ENCODE measurements around the gene SPTBN4.
"Not testable (repeated sequence)": the region's sequence is repeated elsewhere in the genome, so short reads cannot be mapped to it uniquely, and the experiment has no call there.

The SPTBN4 gene

DNA sequence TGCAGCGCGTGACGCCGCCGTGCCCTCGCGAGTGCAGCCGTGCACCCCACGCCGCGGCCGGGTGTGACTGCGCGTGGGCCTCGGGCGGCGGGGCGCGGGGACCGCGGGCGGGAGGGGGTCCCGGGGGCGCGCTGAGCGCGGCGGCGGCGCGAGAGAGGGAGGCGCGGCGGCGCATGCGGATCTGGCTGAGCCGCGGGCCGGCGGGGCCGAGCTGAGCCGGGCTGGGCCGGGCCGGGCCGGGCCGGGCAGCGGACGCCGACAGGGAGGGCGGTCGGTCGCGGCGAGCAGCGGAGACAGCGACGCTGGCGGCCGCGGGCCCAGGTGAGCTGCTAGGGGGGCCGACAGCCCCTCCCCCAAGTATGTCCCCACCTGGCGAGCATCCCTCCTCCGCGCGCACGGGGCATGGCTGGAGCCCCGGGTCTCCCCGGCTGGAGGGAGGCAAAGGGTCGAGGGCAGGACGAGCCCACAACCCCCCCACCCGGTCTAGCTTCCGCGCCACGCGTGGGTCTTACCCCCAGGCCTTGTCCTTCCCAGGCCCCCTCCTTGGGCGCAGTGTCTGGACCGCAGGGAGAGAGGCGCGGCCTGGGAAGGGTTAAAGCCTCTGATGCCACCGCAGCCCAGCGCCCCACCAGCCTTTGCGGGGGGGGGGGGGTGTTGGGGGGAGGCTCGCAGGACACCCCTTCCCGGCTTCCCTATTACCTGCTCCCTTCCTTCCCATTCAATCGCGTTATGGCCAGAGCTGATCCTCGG, at the start of gene SPTBN4:
TSS of gene SPTBN4 (plus strand) at position 17 of the 750 bp plus-strand sequence. CDS start 5,621 bp downstream, outside the sequence.
- DNase-seq (ENCODE audit: low spot score) = peak; percentile 62

GRCh38 chr19:40417643-40417981, 49.2 kb upstream of the SPTBN4 start:
- DNase-seq (ENCODE audit: low spot score) = no peak

- no peak for DNase-seq (ENCODE audit: low spot score)
Observed at GRCh38 chr19:40418040-40418439, 48.8 kb upstream of the SPTBN4 start.

DNA sequence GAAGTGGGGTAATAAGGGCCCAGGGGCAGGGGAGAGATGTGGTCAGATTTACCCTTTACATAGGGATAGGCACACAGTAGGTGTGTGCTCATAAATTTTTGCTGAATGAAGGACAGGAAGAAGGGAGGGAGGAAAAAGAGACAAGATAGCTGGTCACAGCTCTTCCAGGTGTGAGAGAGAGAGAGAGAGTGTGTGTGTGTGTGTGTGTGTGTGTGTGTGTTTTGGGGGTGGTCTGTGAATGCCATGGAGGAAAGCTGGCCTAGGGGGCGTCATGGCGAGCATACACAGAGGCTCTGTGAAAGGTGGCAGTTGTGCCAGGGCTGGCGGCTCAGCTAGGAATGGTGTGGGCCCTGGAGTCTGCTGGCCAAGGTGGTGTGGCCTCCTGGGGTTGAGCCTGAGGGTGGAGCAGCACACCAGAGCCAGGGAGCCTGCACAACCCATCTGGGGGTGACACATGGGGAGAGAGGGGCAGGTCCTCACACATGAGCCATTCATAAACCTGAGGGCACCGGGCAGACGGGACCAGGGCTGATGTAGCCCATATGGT, 47.7 kb upstream of the SPTBN4 start:
- DNase-seq (ENCODE audit: low spot score) = no peak

DNA sequence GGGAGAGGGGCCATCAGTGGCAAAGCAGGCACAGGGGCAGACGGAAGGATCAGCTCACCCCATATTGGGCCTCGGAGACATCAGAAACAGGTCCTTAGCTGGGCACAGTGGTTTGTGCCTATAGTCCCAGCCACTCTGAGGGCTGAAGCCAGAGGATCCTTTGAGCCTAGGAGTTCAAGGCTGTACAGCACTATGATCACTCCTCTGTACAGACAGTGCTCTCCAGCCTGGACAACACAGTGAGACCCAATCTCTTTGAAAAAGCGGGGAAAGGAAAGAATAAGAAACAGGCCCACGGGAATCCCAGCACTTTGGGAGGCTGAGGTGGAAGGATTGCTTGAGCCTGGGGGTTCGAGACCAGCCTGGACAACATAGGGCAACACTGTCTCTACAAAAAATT, 47.0 kb upstream of the SPTBN4 start:
- DNase-seq (ENCODE audit: low spot score) = no peak

GRCh38 chr19:40420451-40420765, 46.4 kb upstream of the SPTBN4 start:
- DNase-seq (ENCODE audit: low spot score) = no peak

- peak; percentile 88 for DNase-seq (ENCODE audit: low spot score)
Observed at GRCh38 chr19:40420766-40421765, 45.7 kb upstream of the SPTBN4 start.

GRCh38 chr19:40421993-40422747, 44.6 kb upstream of the SPTBN4 start:
- no peak for DNase-seq (ENCODE audit: low spot score)

GRCh38 chr19:40422748-40423566, 43.8 kb upstream of the SPTBN4 start:
- no peak for DNase-seq (ENCODE audit: low spot score)

GRCh38 chr19:40423938-40424337, 42.9 kb upstream of the SPTBN4 start:
- no peak for DNase-seq (ENCODE audit: low spot score)

DNA sequence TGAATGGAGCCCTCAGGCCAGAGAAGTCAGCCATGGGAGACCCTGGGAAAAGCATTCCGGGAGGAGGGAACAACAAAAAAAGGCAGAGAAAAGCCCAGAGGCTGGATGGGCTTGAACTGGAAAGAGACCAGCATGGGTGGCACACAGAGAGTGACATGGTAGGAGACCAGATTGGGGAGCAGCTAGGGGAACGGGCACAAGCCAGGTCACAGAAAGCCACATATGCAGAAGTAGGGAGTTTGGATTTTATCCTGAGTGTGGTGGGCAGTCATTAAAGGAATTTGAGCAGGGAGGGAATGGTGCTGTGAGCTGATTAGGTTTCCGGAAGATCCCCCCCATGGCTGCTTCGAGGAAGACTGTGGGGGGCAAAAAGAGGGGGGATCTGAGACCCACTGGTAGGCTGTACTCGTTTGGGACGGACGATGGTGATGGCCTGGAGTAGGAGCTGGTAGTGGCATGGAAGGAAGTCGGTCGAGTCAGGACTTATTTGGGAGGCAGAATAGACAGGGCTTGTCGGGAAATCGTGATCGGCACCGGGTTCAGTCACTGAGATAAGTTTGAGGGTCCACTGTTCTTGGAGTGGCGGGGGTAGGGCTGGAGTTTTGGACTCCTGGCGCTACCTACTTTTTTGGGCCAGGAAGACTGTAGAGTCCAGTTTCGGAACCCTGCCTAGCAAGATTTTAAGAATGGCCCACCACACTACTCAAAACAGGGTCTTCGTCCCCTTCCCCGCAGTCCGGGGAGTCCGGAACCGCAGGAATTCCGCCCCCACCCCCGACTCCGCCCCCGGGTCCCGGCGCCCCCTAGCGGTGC, 42.0 kb upstream of the SPTBN4 start:
- no peak for DNase-seq (ENCODE audit: low spot score)

GRCh38 chr19:40425450-40426287, 41.1 kb upstream of the SPTBN4 start, which contains the start of gene SERTAD1:
Gene SERTAD1 (minus strand): TSS chr19:40425992. CDS start chr19:40423546, 2,446 bp downstream.
- peak; percentile 94 for DNase-seq (ENCODE audit: low spot score)

DNA sequence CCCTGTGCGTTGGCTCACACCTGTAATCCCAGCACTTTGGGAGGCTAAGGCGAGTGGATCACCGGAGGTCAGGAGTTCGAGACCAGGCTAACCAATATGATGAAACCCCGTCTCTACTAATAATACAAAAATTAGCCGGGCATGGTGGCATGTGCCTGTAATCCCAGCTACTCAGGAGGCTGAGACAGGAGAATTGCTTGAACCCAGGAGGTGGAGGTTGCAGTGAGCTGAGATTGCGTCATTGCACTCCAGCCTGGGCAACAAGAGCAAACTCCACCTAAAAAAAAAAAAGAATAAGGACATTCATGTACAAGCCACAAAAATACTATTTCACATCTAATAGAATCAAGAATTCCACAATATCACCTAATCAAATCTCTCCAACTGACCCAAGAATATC, 38.6 kb upstream of the SPTBN4 start:
- not testable (repeated sequence) for DNase-seq (ENCODE audit: low spot score)

- DNase-seq (ENCODE audit: low spot score) = not testable (repeated sequence)
Observed at GRCh38 chr19:40430242-40430641, 36.6 kb upstream of the SPTBN4 start.

GRCh38 chr19:40431698-40432097, 35.1 kb upstream of the SPTBN4 start:
- DNase-seq (ENCODE audit: low spot score) = no peak

GRCh38 chr19:40432760-40433159, 34.0 kb upstream of the SPTBN4 start:
- DNase-seq (ENCODE audit: low spot score) = not testable (repeated sequence)

DNA sequence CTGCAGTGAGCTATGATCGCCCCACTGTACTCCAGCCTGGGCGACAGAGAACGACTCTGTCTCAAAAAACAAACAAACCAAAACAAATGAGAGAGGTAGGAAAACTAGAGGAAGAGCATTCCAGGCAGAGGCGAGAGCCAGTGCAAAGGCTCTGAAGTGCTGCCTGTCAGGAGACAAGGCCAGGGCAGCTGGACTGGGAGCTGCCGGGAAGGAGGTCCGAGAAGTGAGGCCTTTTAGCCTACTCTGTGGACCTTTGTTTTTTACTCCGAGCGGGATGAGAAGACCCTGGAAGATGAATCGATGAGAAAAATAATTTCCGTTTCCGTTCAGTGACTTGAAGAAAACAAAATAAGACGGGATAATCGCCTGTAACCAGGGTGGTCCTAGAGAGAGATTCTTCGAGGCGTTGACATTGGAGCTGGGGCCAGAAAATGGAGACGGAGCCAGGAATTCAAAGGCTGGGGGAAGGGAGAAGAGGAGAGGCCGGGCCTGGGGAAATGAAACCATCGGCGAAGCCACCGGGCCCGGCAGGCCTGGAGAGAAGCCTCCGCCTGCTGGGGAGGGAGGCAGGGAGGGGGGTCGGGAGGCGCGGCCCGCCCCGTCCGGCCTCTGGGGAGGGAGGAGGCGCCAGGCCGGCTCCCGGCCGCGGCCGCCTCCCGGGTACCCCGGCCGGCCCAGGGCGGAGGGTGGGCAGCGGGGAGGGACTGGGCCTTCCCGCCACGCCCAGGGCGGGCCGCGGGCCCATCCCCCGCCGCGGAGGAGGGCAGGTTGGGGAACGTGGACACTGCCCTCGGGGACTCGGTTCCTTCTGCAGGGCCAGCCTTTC, 33.2 kb upstream of the SPTBN4 start:
- peak; percentile 93 for DNase-seq (ENCODE audit: low spot score)

- DNase-seq (ENCODE audit: low spot score) = no peak
Observed at GRCh38 chr19:40438284-40438683, 28.5 kb upstream of the SPTBN4 start.

Measured in iPS-NIHi11 (cell line).